Astrocyte (in vitro differentiated cells and primary cell): ENCODE measurements around the gene MS4A10. TPM values are rescaled to one million over a fixed set of nuclear protein-coding genes. Genes with fewer than 3 reads are reported as not detected.

Source experiments
- DNase-seq: peaks from one replicate; pipeline ENCODE4 v3.0.0-alpha.2; 2010; ENCODE audit warnings: low read depth
- FAIRE-seq: peaks from 2 replicates; lab custom pipeline; 2011; peaks lifted over from hg19 to GRCh38; lab: Jason Lieb, UNC
- H2AFZ ChIP-seq: 2 replicates; pipeline ENCODE4 v1.6.0; 2012; ENCODE audit warnings: low read depth, low read length, inconsistent platforms
- H3K27ac ChIP-seq: 2 replicates; pipeline ENCODE4 v1.5.1; 2011; ENCODE audit warnings: low read depth, low read length, inconsistent platforms
- H3K27me3 ChIP-seq: 2 replicates; pipeline ENCODE4 v1.6.0; 2011; ENCODE audit warnings: low read length, inconsistent platforms; ENCODE audit not compliant: insufficient read depth
- H3K36me3 ChIP-seq: 2 replicates; pipeline ENCODE4 v1.5.1; 2011; ENCODE audit warnings: low read length, inconsistent platforms; ENCODE audit not compliant: insufficient read depth
- H3K4me1 ChIP-seq: 2 replicates; pipeline ENCODE4 v1.5.1; 2011; ENCODE audit warnings: low read length, inconsistent platforms; ENCODE audit not compliant: insufficient read depth
- H3K4me2 ChIP-seq: 2 replicates; pipeline ENCODE4 v1.6.0; 2012; ENCODE audit warnings: low read length, inconsistent platforms
- H3K4me3 ChIP-seq: 2 replicates; pipeline ENCODE4 v1.5.1; 2011; ENCODE audit warnings: low read depth, mild to moderate bottlenecking, low read length, inconsistent platforms; ENCODE audit not compliant: insufficient read depth
- H3K79me2 ChIP-seq: 2 replicates; pipeline ENCODE4 v1.6.0; 2012; ENCODE audit warnings: mild to moderate bottlenecking, low read length, inconsistent platforms; ENCODE audit not compliant: insufficient read depth
- H3K9ac ChIP-seq: 2 replicates; pipeline ENCODE4 v1.6.0; 2012; ENCODE audit warnings: mild to moderate bottlenecking, low read length, inconsistent platforms
- H3K9me3 ChIP-seq: 2 replicates; pipeline ENCODE4 v1.5.1; 2012; ENCODE audit warnings: low read depth, mild to moderate bottlenecking, low read length, inconsistent platforms; ENCODE audit not compliant: insufficient read depth
- H4K20me1 ChIP-seq: 2 replicates; pipeline ENCODE4 v1.6.0; 2012; ENCODE audit warnings: low read length, inconsistent platforms; ENCODE audit not compliant: insufficient read depth
- H3K27ac Mint-ChIP-seq: one replicate; pipeline ENCODE4 v1.8.0; 2021; ENCODE audit warnings: mild to moderate bottlenecking, mixed read lengths; ENCODE audit not compliant: unreplicated experiment
- H3K27me3 Mint-ChIP-seq: one replicate; pipeline ENCODE4 v1.8.0; 2021; ENCODE audit warnings: low read depth, mixed read lengths; ENCODE audit not compliant: unreplicated experiment
- H3K36me3 Mint-ChIP-seq: one replicate; pipeline ENCODE4 v1.8.0; 2021; ENCODE audit warnings: low read depth, mixed read lengths; ENCODE audit not compliant: unreplicated experiment
- H3K4me1 Mint-ChIP-seq: one replicate; pipeline ENCODE4 v1.8.0; 2021; ENCODE audit warnings: low read depth, mixed read lengths; ENCODE audit not compliant: unreplicated experiment
- H3K4me3 Mint-ChIP-seq: one replicate; pipeline ENCODE4 v1.8.0; 2021; ENCODE audit warnings: mild to moderate bottlenecking, moderate library complexity, mixed read lengths; ENCODE audit not compliant: unreplicated experiment
- H3K9me3 Mint-ChIP-seq: one replicate; pipeline ENCODE4 v1.8.0; 2021; ENCODE audit warnings: mild to moderate bottlenecking, mixed read lengths; ENCODE audit not compliant: unreplicated experiment
- EZH2 ChIP-seq: IDR thresholded peaks from 2 replicates; pipeline ENCODE4 v1.6.1; 2012; ENCODE audit warnings: mild to moderate bottlenecking, low read length, inconsistent platforms; ENCODE audit not compliant: insufficient read depth
- total RNA-seq: library from RNA; stranded (reverse); gene quantifications from 2 replicates; pipeline ENCODE4 v1.2.1, GENCODE V29; 2021
- TF ChIP-seq, protein P1 (sequence below): IDR thresholded peaks from 2 replicates; pipeline ENCODE4 v1.5.1; 2011; ENCODE audit warnings: low read depth, mild to moderate bottlenecking, inconsistent platforms, low read length, moderate library complexity; ENCODE audit not compliant: insufficient read depth

The MS4A10 gene
- total RNA-seq, 1 donor from 2014 or later, result not detected

GRCh38 chr11:60769273-60769672 lies 15.9 kb upstream of the MS4A10 start:
- no peak overlapping the region for H3K4me3 Mint-ChIP-seq
- H3K4me1 Mint-ChIP-seq, result peaks cover 3% of the 10 kb centered on the region
- H3K36me3 ChIP-seq, result no peaks in the 10 kb centered on the region
- TF ChIP-seq, protein P1, sequence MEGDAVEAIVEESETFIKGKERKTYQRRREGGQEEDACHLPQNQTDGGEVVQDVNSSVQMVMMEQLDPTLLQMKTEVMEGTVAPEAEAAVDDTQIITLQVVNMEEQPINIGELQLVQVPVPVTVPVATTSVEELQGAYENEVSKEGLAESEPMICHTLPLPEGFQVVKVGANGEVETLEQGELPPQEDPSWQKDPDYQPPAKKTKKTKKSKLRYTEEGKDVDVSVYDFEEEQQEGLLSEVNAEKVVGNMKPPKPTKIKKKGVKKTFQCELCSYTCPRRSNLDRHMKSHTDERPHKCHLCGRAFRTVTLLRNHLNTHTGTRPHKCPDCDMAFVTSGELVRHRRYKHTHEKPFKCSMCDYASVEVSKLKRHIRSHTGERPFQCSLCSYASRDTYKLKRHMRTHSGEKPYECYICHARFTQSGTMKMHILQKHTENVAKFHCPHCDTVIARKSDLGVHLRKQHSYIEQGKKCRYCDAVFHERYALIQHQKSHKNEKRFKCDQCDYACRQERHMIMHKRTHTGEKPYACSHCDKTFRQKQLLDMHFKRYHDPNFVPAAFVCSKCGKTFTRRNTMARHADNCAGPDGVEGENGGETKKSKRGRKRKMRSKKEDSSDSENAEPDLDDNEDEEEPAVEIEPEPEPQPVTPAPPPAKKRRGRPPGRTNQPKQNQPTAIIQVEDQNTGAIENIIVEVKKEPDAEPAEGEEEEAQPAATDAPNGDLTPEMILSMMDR, result no peak
- TF ChIP-seq EZH2, result no peak
- no peaks in the 10 kb centered on the region for H3K79me2 ChIP-seq
- no peak overlapping the region for H3K4me3 ChIP-seq
- no peak overlapping the region for H3K27ac ChIP-seq
- H3K36me3 Mint-ChIP-seq, result no peaks in the 10 kb centered on the region
- no peaks in the 10 kb centered on the region for H3K4me1 ChIP-seq
- no peaks in the 10 kb centered on the region for H4K20me1 ChIP-seq
- no peak overlapping the region for H3K4me2 ChIP-seq
- H3K27ac Mint-ChIP-seq, result no peak overlapping the region
- no peaks in the 10 kb centered on the region for H3K9me3 ChIP-seq
- DNase-seq, result no peak
- H3K27me3 ChIP-seq, result no peaks in the 10 kb centered on the region
- no peak for FAIRE-seq
- no peak overlapping the region for H2AFZ ChIP-seq
- no peak overlapping the region for H3K9ac ChIP-seq
- H3K9me3 Mint-ChIP-seq, result peaks cover 6% of the 10 kb centered on the region
- H3K27me3 Mint-ChIP-seq, result peaks cover 5% of the 10 kb centered on the region

DNA sequence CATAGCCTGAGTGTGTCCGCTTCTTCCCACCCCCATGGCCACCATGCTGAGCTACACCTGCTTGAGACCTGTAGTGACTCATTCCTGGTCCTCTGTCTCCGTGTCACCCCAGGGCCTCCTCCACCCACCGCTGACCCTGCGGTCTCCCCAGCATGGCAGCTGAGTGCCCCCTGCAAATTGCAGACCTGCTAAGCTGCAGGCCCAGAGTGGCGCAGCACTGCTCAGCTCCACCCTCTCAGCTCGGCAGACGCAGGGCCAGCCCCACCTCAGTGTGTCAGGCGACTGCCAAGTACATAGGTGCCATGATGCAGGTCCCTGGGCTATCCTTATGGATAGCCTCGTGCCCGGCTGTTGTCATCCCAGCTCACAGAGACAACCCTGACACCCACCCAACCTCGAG lies 15.3 kb upstream of the MS4A10 start:
- Histone ChIP-seq H3K9me3 (no peaks in the 10 kb centered on the region), H3K79me2 (no peaks in the 10 kb centered on the region), H2AFZ (no peak overlapping the region), H3K27me3 (no peaks in the 10 kb centered on the region), H3K9ac (no peak overlapping the region), H3K27ac (no peak overlapping the region), H3K4me3 (no peak overlapping the region), H3K4me2 (no peak overlapping the region), H3K4me1 (no peaks in the 10 kb centered on the region), H4K20me1 (no peaks in the 10 kb centered on the region), H3K36me3 (no peaks in the 10 kb centered on the region)
- Mint-ChIP-seq H3K9me3 (peaks cover 6% of the 10 kb centered on the region), H3K36me3 (no peaks in the 10 kb centered on the region), H3K27me3 (peaks cover 5% of the 10 kb centered on the region), H3K27ac (no peak overlapping the region), H3K4me1 (peaks cover 2% of the 10 kb centered on the region), H3K4me3 (no peak overlapping the region)
- DNase-seq (no peak), FAIRE-seq (no peak)
- TF ChIP-seq, protein P1, result no peak
- no peak for TF ChIP-seq EZH2

- H3K36me3 ChIP-seq, result no peaks in the 10 kb centered on the region
- TF ChIP-seq EZH2, result no peak
- TF ChIP-seq, protein P1, result no peak
Measured at GRCh38 chr11:60771146-60771545, 14.0 kb upstream of the MS4A10 start.

More at GRCh38 chr11:60771146-60771545, 14.0 kb upstream of the MS4A10 start:
- H3K4me3 Mint-ChIP-seq, result no peak overlapping the region
- peaks cover 8% of the 10 kb centered on the region for H3K27me3 Mint-ChIP-seq
- Histone ChIP-seq H3K27me3 (no peaks in the 10 kb centered on the region), H3K4me1 (peaks cover 6% of the 10 kb centered on the region), H2AFZ (no peak overlapping the region), H3K9me3 (no peaks in the 10 kb centered on the region), H3K27ac (no peak overlapping the region), H3K9ac (no peak overlapping the region), H3K79me2 (no peaks in the 10 kb centered on the region), H4K20me1 (no peaks in the 10 kb centered on the region), H3K4me3 (no peak overlapping the region), H3K4me2 (no peak overlapping the region)
- no peak overlapping the region for H3K27ac Mint-ChIP-seq
- no peaks in the 10 kb centered on the region for H3K36me3 Mint-ChIP-seq
- no peak for DNase-seq
- peaks cover 3% of the 10 kb centered on the region for H3K9me3 Mint-ChIP-seq
- FAIRE-seq, result no peak
- H3K4me1 Mint-ChIP-seq, result peaks cover 8% of the 10 kb centered on the region
